ENCODE results near the gene TCFL5.
"Not testable (repeated sequence)": the region's sequence is repeated elsewhere in the genome, so short reads cannot be mapped to it uniquely, and the experiment has no call there.

- TF ChIP-seq POLR2A, CTCF (IDR thresholded peaks at IDR 0.05): not testable (repeated sequence)
Observed at GRCh38 chr20:62853304-62853703, 8.3 kb downstream of the TCFL5 start.

Measured in lower leg skin (tissue), 3 donors.